IPS-18a (cell line): ENCODE measurements around the gene ATP6V0E1.
"Not testable (repeated sequence)": the region's sequence is repeated elsewhere in the genome, so short reads cannot be mapped to it uniquely, and the experiment has no call there.

ENCODE experiments used
- H3K27ac ChIP-seq: one replicate; pipeline ENCODE4 v1.5.1; 2013; ENCODE audit warnings: low read length
- H3K27me3 ChIP-seq: one replicate; pipeline ENCODE4 v1.6.1; 2013; ENCODE audit warnings: mild to moderate bottlenecking, low read length; ENCODE audit not compliant: control insufficient read depth, insufficient read depth
- H3K36me3 ChIP-seq: one replicate; pipeline ENCODE4 v1.6.1; 2013; ENCODE audit warnings: low read depth, low read length; ENCODE audit not compliant: control insufficient read depth
- H3K4me1 ChIP-seq: one replicate; pipeline ENCODE4 v1.6.1; 2013; ENCODE audit warnings: low read depth, low read length; ENCODE audit not compliant: control insufficient read depth
- H3K4me3 ChIP-seq: one replicate; pipeline ENCODE4 v1.5.1; 2013; ENCODE audit warnings: low read length
- H3K9ac ChIP-seq: one replicate; pipeline ENCODE4 v1.6.1; 2013; ENCODE audit warnings: mild to moderate bottlenecking, low read length, moderate library complexity
- H3K9me3 ChIP-seq: one replicate; pipeline ENCODE4 v1.6.1; 2013; ENCODE audit warnings: low read depth, low read length; ENCODE audit not compliant: control insufficient read depth

ATP6V0E1 gene

DNA sequence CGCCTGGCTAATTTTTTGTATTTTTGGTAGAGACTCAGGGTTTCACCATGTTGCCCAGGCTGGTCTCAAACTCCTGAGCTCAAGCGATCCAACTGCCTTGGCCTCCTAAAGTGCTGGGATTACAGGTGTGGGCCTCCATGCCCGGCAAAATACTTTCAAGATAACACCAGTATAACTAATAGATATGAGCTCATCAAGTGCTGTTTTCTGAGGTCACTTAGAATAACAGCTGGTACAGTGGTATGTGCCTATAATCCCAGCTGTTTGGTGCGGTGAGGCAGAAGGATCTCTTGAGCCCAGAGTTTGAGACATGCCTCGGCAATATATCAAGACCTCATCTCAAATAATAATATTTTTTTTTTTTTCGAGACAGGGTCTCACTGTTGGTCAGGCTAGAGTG is 42.1 kb downstream of the ATP6V0E1 start:
- Histone ChIP-seq H3K27me3 (no peaks in the 10 kb centered on the region), H3K27ac (no peak overlapping the region), H3K36me3 (peaks cover 5% of the 10 kb centered on the region), H3K9ac (no peak overlapping the region), H3K9me3 (no peaks in the 10 kb centered on the region), H3K4me3 (no peak overlapping the region), H3K4me1 (no peaks in the 10 kb centered on the region)

GRCh38 chr5:173027905-173028304 is 44.3 kb downstream of the ATP6V0E1 start:
- no peak overlapping the region for H3K27ac ChIP-seq
- H3K36me3 ChIP-seq: no peaks in the 10 kb centered on the region
- no peak overlapping the region for H3K4me3 ChIP-seq
- H3K4me1 ChIP-seq: no peaks in the 10 kb centered on the region
- no peak overlapping the region for H3K9ac ChIP-seq
- no peaks in the 10 kb centered on the region for H3K27me3 ChIP-seq
- H3K9me3 ChIP-seq: no peaks in the 10 kb centered on the region

GRCh38 chr5:173028811-173029327 is 45.3 kb downstream of the ATP6V0E1 start:
- no peak overlapping the region for H3K27ac ChIP-seq

GRCh38 chr5:173029499-173029921 is 45.9 kb downstream of the ATP6V0E1 start:
- no peaks in the 10 kb centered on the region for H3K9me3 ChIP-seq
- no peaks in the 10 kb centered on the region for H3K36me3 ChIP-seq
- H3K27ac ChIP-seq: no peak overlapping the region
- H3K4me1 ChIP-seq: no peaks in the 10 kb centered on the region
- H3K9ac ChIP-seq: no peak overlapping the region
- no peaks in the 10 kb centered on the region for H3K27me3 ChIP-seq
- no peak overlapping the region for H3K4me3 ChIP-seq

More at GRCh38 chr5:173028811-173029327, 45.3 kb downstream of the ATP6V0E1 start:
- Histone ChIP-seq H3K9me3 (no peaks in the 10 kb centered on the region), H3K4me1 (no peaks in the 10 kb centered on the region), H3K9ac (no peak overlapping the region), H3K27me3 (no peaks in the 10 kb centered on the region), H3K4me3 (no peak overlapping the region), H3K36me3 (no peaks in the 10 kb centered on the region)

DNA sequence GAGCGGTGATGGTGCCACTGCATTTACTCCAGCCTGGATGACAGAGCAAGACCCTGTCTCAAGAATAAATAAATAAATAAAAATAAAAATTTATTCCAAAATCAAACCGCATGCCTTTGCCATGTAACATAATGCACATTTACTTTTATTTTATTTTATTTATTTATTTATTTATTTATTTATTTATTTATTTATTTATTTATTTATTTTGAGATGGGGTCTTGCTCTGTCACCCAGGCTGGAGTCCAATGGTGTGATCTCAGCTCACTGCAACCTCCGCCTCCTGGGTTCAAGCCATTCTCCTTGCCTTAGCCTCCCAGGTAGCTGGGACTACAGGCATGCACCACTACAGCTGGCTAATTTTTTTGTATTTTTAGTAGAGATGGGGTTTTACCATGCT is 48.5 kb downstream of the ATP6V0E1 start:
- not testable (repeated sequence) for H3K9me3 ChIP-seq, H3K27me3 ChIP-seq, H3K27ac ChIP-seq, H3K4me1 ChIP-seq, H3K4me3 ChIP-seq, H3K9ac ChIP-seq, H3K36me3 ChIP-seq

- H3K4me1 ChIP-seq: no peaks in the 10 kb centered on the region
Observed at GRCh38 chr5:173032730-173033129, 49.2 kb downstream of the ATP6V0E1 start.

GRCh38 chr5:173033923-173034322 is 50.4 kb downstream of the ATP6V0E1 start:
- no peak overlapping the region for H3K27ac ChIP-seq

More at GRCh38 chr5:173032730-173033129, 49.2 kb downstream of the ATP6V0E1 start:
- Histone ChIP-seq H3K4me3 (no peak overlapping the region), H3K27me3 (no peaks in the 10 kb centered on the region), H3K9me3 (no peaks in the 10 kb centered on the region), H3K36me3 (no peaks in the 10 kb centered on the region), H3K27ac (no peak overlapping the region), H3K9ac (no peak overlapping the region)

DNA sequence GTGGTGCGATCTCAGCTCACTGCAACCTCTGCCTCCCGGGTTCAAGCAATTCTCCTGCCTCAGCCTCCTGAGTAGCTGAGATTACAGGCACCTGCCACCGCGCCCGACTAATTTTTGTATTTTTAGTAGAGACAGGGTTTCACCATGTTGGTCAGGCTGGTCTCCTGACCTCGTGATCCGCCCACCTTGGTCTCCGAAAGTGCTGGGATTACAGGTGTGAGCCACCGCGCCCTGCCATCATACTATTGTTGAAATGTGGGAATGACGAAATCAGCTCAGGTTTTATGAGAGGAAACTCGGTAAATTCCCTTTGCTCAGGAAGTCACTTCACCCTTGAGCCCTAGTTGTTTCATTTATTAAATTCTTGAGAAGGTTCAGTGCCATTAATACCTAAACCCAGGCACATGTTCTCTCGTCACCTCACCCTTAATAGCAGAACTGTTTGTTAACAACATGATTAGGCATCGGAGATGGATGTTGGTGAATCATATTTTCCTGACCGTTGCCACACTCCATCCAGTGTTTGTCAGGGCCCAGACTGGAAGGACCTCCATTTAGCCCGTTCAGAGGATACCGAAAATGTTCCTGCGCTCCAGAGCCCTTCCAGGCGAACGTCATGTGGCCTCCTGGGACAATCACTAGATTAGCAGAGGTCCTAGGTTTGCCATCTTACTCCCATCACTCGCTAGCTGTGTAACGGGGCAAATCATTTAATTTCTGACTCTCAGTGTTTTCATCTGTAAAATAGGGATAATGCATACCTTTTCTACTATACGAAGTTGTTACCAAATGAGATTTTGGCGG is 52.5 kb downstream of the ATP6V0E1 start:
- H3K9me3 ChIP-seq: no peaks in the 10 kb centered on the region
- H3K4me1 ChIP-seq: no peaks in the 10 kb centered on the region
- H3K27ac ChIP-seq: no peak overlapping the region
- no peaks in the 10 kb centered on the region for H3K36me3 ChIP-seq
- H3K9ac ChIP-seq: no peak overlapping the region
- H3K4me3 ChIP-seq: no peak overlapping the region
- no peaks in the 10 kb centered on the region for H3K27me3 ChIP-seq

More at GRCh38 chr5:173033923-173034322, 50.4 kb downstream of the ATP6V0E1 start:
- Histone ChIP-seq H3K4me3 (no peak overlapping the region), H3K9me3 (no peaks in the 10 kb centered on the region), H3K27me3 (no peaks in the 10 kb centered on the region), H3K9ac (no peak overlapping the region), H3K4me1 (no peaks in the 10 kb centered on the region), H3K36me3 (no peaks in the 10 kb centered on the region)

DNA sequence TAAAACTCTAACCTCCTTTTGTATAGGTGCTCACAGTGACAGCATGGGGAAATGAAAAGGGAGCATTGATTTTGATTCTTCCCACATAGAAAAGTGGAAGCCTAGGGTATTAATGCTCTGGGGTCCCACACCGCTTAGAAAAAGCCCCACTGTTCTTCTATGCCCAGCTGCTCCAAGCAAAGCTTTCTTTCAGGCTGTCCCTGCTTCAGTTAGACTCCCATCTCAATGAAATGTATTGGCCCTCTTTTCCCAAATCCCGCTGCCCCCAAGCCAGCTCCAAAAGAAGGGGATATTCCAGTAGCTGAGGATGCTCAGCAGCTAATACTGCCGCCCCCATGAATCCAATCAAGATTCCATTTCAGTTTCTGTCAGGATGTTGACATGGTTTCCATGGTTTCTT is 55.6 kb downstream of the ATP6V0E1 start:
- no peak overlapping the region for H3K4me3 ChIP-seq
- H3K4me1 ChIP-seq: no peaks in the 10 kb centered on the region
- no peak overlapping the region for H3K27ac ChIP-seq
- no peaks in the 10 kb centered on the region for H3K36me3 ChIP-seq
- no peaks in the 10 kb centered on the region for H3K9me3 ChIP-seq
- H3K9ac ChIP-seq: no peak overlapping the region
- no peaks in the 10 kb centered on the region for H3K27me3 ChIP-seq

- Histone ChIP-seq H3K27me3 (no peaks in the 10 kb centered on the region), H3K36me3 (no peaks in the 10 kb centered on the region), H3K9me3 (no peaks in the 10 kb centered on the region)
Observed at GRCh38 chr5:173039964-173040363, 56.4 kb downstream of the ATP6V0E1 start.

GRCh38 chr5:173041881-173042762 is 58.6 kb downstream of the ATP6V0E1 start:
- no peaks in the 10 kb centered on the region for H3K36me3 ChIP-seq
- no peaks in the 10 kb centered on the region for H3K9me3 ChIP-seq
- H3K9ac ChIP-seq: no peak overlapping the region
- H3K4me1 ChIP-seq: no peaks in the 10 kb centered on the region
- no peaks in the 10 kb centered on the region for H3K27me3 ChIP-seq
- H3K4me3 ChIP-seq: no peak overlapping the region
- H3K27ac ChIP-seq: no peak overlapping the region

More at GRCh38 chr5:173039964-173040363, 56.4 kb downstream of the ATP6V0E1 start:
- Histone ChIP-seq H3K27ac (no peak overlapping the region), H3K9ac (no peak overlapping the region), H3K4me3 (no peak overlapping the region), H3K4me1 (no peaks in the 10 kb centered on the region)
